ENCODE measurements around the gene MYRIP.

Gene MYRIP

DNA sequence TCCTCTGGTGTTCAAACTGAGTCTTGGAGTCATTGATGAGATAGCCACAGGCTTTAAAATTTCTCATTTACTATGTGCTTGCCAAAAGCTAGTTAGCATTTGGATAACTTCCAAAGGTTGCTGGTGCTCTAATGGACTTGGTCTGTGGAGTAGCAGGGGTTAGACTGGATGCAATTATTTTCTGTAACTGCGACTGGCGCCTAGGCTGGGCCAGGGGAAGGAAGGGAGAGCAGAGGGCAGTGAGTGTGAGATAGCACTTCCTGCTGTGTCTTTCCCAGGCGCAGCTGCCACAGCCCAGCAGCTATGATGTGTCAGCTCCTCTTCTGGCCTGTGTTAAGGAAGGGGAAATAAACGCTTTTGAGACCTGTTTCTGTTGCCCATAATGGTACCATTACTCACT, 98.6 kb downstream of the MYRIP start:
- TF ChIP-seq POLR2AphosphoS5 (IDR thresholded peaks at IDR 0.05; ENCODE audit: low read depth, low read length) (no peak), SIN3A (IDR thresholded peaks at IDR 0.05; ENCODE audit: borderline replicate concordance, insufficient read depth, low read length) (no peak), FOXP2 (optimal IDR thresholded peaks at IDR 0.05; ENCODE audit: borderline replicate concordance, extremely low read depth, extremely low read length, insufficient read depth) (no peak), TAF1 (IDR thresholded peaks at IDR 0.05; ENCODE audit: borderline replicate concordance, insufficient read depth, low read length) (no peak)
- TF ChIP-seq, protein P1, sequence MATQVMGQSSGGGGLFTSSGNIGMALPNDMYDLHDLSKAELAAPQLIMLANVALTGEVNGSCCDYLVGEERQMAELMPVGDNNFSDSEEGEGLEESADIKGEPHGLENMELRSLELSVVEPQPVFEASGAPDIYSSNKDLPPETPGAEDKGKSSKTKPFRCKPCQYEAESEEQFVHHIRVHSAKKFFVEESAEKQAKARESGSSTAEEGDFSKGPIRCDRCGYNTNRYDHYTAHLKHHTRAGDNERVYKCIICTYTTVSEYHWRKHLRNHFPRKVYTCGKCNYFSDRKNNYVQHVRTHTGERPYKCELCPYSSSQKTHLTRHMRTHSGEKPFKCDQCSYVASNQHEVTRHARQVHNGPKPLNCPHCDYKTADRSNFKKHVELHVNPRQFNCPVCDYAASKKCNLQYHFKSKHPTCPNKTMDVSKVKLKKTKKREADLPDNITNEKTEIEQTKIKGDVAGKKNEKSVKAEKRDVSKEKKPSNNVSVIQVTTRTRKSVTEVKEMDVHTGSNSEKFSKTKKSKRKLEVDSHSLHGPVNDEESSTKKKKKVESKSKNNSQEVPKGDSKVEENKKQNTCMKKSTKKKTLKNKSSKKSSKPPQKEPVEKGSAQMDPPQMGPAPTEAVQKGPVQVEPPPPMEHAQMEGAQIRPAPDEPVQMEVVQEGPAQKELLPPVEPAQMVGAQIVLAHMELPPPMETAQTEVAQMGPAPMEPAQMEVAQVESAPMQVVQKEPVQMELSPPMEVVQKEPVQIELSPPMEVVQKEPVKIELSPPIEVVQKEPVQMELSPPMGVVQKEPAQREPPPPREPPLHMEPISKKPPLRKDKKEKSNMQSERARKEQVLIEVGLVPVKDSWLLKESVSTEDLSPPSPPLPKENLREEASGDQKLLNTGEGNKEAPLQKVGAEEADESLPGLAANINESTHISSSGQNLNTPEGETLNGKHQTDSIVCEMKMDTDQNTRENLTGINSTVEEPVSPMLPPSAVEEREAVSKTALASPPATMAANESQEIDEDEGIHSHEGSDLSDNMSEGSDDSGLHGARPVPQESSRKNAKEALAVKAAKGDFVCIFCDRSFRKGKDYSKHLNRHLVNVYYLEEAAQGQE (IDR thresholded peaks at IDR 0.05; ENCODE audit: insufficient read depth in 1 of 2, low read depth in 2 of 2, low read length in 2 of 2): no peak

DNA sequence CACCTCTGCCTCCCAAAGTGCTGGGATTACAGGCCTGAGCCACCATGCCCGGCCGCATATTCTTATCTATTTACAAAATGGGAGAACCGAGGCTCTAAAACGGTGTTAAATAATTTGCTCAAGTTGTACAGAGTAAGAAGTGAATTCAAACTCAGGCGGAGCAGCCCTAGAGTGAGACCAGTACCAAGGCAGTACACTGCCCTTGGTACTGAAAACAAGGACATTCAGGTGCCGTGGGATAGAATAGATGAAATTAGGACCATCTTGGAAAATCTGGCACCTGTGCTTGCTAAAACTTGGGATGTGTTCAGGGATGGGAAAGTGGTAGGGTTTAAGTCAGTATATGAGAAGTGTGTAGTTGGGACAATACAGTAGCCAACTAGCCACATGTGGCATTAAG, 100.7 kb downstream of the MYRIP start:
- TF ChIP-seq POLR2AphosphoS5 (IDR thresholded peaks at IDR 0.05; ENCODE audit: low read depth, low read length): no peak
- TF ChIP-seq, protein P1 (IDR thresholded peaks at IDR 0.05; ENCODE audit: insufficient read depth in 1 of 2, low read depth in 2 of 2, low read length in 2 of 2): peak in 1 of 2 experiments; percentile 70; a peak in 1 of 4 replicates

DNA sequence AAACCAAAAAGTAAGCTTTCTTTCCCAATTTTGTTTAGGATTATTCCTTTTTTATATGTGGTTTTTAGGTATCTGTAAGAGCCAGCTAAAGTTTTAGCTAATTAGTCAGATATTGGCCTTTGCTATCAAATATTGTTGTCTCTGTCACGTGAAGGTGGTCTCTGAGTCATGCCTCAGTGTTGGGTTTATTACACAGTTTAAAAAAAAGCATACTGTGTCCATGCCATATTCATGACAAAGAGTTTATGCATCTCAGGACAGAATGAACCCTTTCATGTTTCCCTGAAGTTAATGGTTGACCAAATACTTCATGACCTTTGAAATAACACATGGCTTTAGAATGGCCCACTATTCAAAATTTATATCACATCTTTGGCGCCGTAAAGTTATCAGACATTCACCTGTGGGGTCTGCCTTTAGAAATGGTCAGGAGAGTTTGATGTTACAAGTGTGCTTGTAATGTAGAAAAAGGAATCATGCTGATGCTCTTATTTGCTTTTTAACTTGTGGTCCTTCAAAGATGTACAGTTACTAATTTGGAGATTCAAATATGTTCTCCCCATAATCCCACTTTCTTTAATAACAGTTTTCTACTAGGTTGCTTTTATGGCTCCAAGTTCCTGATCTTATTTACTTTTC, 101.5 kb downstream of the MYRIP start:
- TF ChIP-seq TAF1 (IDR thresholded peaks at IDR 0.05; ENCODE audit: borderline replicate concordance, insufficient read depth, low read length) (no peak), POLR2AphosphoS5 (IDR thresholded peaks at IDR 0.05; ENCODE audit: low read depth, low read length) (no peak), FOXP2 (optimal IDR thresholded peaks at IDR 0.05; ENCODE audit: borderline replicate concordance, extremely low read depth, extremely low read length, insufficient read depth) (no peak), SIN3A (IDR thresholded peaks at IDR 0.05; ENCODE audit: borderline replicate concordance, insufficient read depth, low read length) (no peak)
- TF ChIP-seq, protein P1 (IDR thresholded peaks at IDR 0.05; ENCODE audit: insufficient read depth in 1 of 2, low read depth in 2 of 2, low read length in 2 of 2): no peak

DNA sequence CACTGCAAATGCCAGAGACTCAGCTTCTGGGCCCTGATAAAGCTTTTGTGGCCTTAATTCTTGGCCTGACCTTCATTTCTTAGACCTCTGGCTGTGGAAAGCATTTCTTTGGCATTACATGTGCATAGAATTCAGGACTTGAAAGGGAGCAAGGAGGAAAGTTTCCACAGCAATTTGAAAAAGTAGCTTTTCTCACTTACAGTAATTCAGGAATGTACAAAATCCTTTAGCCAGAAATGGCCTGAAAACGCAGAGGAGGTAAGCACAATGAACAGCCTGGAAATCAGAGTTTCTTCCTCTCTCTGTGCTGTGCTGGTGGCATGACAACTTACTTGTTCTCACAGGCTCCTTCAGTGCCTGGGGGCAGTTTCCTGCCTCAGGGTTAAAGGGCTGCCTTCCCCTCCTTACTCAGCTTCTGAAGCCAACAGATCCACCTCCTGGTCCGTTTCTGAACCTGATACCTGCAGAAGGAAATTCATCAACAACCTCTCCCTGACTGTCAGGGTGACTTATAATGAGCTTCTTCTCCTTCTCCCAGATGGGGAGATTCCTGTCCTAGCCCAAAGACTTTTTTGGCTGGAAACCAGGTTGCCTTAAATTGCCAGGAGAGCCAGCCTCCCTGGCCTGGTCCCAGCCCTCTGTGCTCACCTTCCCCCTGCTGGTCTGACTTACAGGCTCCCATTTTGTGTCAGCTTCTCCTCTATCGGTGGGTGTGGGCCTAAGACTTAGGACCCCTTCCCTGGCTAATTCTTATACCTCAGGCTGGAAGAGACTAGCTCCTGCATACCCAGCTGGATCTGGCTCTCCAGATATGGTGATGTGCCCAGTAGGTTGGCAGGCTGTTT, 102.3 kb downstream of the MYRIP start:
- TF ChIP-seq FOXP2 (optimal IDR thresholded peaks at IDR 0.05; ENCODE audit: borderline replicate concordance, extremely low read depth, extremely low read length, insufficient read depth): no peak
- no peak for TF ChIP-seq TAF1 (IDR thresholded peaks at IDR 0.05; ENCODE audit: borderline replicate concordance, insufficient read depth, low read length)
- TF ChIP-seq, protein P1 (IDR thresholded peaks at IDR 0.05; ENCODE audit: insufficient read depth in 1 of 2, low read depth in 2 of 2, low read length in 2 of 2): no peak
- no peak for TF ChIP-seq POLR2AphosphoS5 (IDR thresholded peaks at IDR 0.05; ENCODE audit: low read depth, low read length)
- TF ChIP-seq SIN3A (IDR thresholded peaks at IDR 0.05; ENCODE audit: borderline replicate concordance, insufficient read depth, low read length): no peak

Measured in PFSK-1 (cell line).